Purkinje cell (primary cell): ENCODE results near the gene SRMS. TPM values are rescaled to one million over a fixed set of nuclear protein-coding genes. Genes with fewer than 3 reads are reported as not detected.

Experiments used
- polyA plus RNA-seq: library from polyadenylated mRNA; unstranded; fragments of >200 nt; fragmentation: Nextera tagmentation; gene quantifications from 2 replicates; pipeline ENCODE4 v1.2.1, GENCODE V29; 2014

Gene SRMS, protein sequence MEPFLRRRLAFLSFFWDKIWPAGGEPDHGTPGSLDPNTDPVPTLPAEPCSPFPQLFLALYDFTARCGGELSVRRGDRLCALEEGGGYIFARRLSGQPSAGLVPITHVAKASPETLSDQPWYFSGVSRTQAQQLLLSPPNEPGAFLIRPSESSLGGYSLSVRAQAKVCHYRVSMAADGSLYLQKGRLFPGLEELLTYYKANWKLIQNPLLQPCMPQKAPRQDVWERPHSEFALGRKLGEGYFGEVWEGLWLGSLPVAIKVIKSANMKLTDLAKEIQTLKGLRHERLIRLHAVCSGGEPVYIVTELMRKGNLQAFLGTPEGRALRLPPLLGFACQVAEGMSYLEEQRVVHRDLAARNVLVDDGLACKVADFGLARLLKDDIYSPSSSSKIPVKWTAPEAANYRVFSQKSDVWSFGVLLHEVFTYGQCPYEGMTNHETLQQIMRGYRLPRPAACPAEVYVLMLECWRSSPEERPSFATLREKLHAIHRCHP
- polyA plus RNA-seq, result not detected in 2 replicates

DNA sequence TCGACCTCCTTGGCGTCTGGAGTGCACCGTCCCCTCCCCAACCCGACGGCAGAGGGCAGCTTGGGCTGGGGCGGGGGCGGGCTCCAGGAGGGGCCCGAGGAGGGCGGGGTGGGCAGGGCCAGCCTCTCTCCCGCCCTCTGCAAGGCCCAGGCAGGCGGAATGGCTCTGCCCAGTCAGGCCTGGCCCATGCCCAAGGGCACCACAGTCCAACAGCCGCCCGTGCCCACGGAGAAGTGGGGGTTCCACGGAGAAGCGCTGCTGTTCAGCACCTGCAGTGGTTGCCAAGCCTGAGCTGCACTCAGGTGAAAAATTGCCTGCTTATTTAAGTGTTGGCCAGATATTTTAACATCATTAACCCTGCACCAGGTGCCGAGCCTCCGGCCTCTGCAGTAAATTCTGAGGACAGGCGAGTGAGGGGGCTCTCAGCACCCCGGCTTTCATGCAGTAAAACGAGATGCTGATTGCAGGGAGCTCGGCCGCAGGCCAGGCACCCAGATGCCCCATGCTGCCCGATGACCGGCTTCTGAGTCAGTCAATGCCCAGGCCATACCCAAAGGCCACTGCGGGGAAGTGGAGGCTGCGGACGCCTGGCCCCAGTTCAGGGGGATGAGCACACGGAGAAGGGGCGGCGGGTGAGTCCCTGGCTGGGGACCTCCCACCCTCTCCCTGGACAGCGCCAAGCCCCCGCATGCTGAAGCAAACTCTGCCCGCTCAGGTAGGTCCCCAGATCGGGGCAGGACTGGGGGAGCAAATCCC, at the start of gene SRMS:
Gene SRMS, minus strand, starts transcription at position 25 of the 756 bp plus-strand sequence. CDS start 286 bp downstream, outside the sequence.

DNA sequence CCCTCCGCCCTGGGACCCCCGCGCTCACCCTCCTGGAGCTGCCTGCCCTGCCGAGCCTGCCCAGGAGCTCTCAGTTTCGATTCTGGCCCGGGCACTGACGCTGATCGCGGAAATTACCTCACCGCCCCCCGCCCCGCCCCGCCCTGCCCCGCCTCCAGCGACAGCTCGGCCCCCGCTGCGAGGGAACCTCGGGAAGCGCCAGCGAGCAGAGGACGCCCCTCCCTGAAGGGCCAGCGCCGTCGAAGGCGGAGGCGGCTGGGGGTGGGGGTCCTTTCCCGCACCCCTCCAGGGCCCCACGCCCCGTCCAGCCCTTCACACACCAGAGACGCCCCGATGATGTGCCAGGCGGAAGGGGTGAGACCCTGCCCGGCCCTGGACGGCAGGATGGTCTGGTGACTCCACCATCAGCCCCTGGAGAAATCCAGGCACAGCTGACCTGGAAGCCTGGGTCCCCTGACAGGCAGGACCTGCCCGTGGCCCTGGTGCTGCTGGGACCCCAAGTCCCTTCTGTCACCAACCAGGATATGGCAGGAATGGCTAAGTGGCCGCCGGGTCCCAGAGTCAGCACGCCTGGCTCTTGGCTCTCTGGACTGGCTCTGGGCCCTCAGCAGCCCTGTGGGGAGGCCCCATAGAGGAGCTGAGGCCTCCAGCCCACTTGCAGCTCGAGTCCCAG, 26.7 kb upstream of the SRMS start, which contains the start of gene HELZ2:
Gene HELZ2, minus strand, starts transcription at position 84 of the 673 bp plus-strand sequence. CDS start 1,854 bp downstream, outside the sequence.

DNA sequence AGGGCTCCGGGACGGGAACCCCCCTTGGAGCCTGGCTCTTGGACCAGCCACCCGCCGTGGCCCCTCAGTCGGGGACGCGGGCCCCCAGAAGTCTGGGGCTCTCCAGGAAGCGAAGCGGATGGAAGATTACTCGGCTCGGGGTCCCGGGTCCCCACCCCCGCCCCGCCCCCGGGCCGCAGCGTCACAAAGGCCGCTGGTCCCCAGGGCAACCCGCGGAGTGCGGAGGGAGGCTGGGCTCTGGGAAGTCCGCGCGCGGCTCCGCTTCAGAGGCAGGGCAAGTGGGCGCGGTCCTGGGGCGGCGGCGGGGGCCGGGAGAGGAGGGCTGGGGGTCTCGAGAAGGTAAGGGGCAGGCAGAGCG, 6.4 kb upstream of the SRMS start, which contains the start of gene FNDC11:
Gene FNDC11, plus strand, starts transcription at position 227 of the 358 bp plus-strand sequence. CDS start 1,505 bp downstream, outside the sequence.

DNA sequence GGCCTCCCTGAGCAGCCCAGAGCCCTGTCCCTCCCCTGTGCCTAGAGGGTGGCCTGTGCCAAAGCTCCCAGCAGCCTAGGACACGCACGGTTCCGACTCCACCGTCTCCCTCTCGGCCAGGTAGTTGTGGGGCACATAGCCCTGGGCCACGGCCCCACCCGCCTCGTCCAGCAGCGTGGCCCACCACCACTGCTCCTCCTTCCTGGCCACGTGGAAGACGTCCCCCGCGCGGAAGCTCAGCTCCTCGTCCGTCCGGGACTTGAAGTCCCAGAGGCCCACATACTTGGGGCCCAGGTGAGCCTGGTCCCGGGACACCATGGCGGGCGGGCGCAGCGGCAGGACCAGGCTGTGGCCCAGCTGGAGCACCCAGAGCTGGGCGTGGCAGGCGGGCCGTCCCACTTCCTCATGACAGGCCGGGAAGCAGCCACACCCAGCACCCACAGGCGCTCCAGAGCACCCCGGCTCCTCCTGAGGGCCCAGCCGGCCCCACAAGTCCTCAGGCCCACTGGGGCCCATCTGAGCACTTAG, 10.5 kb downstream of the SRMS start, which contains the start of gene PTK6:
Gene PTK6, minus strand, starts transcription at position 380 of the 528 bp plus-strand sequence. Its CDS starts 62 bp downstream, at position 318.

DNA sequence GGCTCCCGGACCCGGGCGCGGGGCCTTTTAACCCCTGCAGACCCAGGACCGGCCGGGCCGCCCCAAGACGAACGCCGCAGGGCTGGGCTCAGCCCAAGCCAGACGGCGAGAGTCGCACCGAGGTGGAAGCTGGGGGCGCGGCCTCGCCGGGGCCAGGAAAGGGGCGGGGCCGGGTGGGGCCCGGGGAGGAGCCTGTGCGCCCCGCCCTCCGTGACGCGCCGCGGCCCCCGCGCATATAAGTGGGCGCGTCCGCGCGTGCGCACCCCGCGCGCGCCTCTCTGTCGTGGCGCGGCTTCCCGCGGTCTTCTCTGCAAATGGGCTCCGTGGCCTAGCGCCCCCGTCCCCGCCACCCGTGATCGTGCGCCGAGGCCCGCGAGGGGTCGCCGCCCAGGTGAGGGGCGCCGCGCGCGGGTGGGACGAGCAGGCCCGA, 27.0 kb downstream of the SRMS start, which contains the start of gene PPDPF:
Gene PPDPF, plus strand, starts transcription at position 262 of the 430 bp plus-strand sequence. CDS start 544 bp downstream, outside the sequence.

DNA sequence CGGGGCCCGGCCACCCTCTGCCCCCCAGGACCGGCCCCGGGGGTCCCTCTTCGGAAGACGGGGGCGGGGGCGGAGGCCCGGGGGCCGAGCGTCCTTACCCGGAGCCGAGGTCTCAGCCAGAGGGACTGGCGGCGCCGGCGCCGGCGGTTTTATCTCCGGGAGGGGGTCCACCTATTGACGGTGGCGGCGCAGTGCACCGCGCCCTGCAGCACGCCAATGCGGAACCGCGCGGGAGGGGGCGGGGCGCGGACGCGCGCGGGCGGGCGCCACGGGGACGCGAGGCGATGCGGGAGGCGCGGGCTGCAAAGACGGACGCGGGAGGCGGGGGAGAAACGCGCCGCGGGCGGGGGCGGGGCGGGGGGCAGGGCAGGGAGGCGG, 48.6 kb downstream of the SRMS start, which contains the start of gene EEF1A2:
Gene EEF1A2, minus strand, starts transcription at position 124 of the 378 bp plus-strand sequence. CDS start 1,320 bp downstream, outside the sequence.

Other genes starting within 250 kb of the SRMS start
- gene CHRNA4, start 186.4 kb downstream of the SRMS start, polyA plus RNA-seq, result 2.4 and 2.5 TPM in 2 replicates
- gene KCNQ2, start 75.1 kb downstream of the SRMS start, polyA plus RNA-seq, result 8.7 and 11.4 TPM in 2 replicates
- gene EEF1A2, start 48.7 kb downstream of the SRMS start, polyA plus RNA-seq, result 13.6 and 15.1 TPM in 2 replicates
- 2.1 and 3.0 TPM in 2 replicates for gene PPDPF, start 27.0 kb downstream of the SRMS start, polyA plus RNA-seq
- not detected in 2 replicates for gene PTK6, start 10.4 kb downstream of the SRMS start, polyA plus RNA-seq
- not detected in 2 replicates for gene FNDC11, start 6.4 kb upstream of the SRMS start, polyA plus RNA-seq
- gene HELZ2, start 26.5 kb upstream of the SRMS start, polyA plus RNA-seq, result not detected in 2 replicates
- 0.35 and 1.3 TPM in 2 replicates for gene GMEB2, start 79.4 kb upstream of the SRMS start, polyA plus RNA-seq
- 30.7 and 32.0 TPM in 2 replicates for gene STMN3, start 105.7 kb upstream of the SRMS start, polyA plus RNA-seq
- 0.21 TPM in 1 of 2 replicates, not detected in the other for gene RTEL1, start 110.6 kb upstream of the SRMS start, polyA plus RNA-seq
- gene TNFRSF6B, start 148.9 kb upstream of the SRMS start, polyA plus RNA-seq, result not detected in 2 replicates
- gene ARFRP1, start 160.2 kb upstream of the SRMS start, polyA plus RNA-seq, result 1.7 and 5.3 TPM in 2 replicates
- gene ZGPAT, start 160.3 kb upstream of the SRMS start, polyA plus RNA-seq, result 0.38 and 0.73 TPM in 2 replicates
- not detected in 2 replicates for gene LIME1, start 188.9 kb upstream of the SRMS start, polyA plus RNA-seq
- gene SLC2A4RG, start 192.0 kb upstream of the SRMS start, polyA plus RNA-seq, result 0.93 TPM in 1 of 2 replicates, not detected in the other